HL-60/S4 (cell line): ENCODE results near the gene CFAP97D1.

Experiments used
- in situ Hi-C: fragments of 300-500 bp; cut with MboI; formaldehyde crosslinking; loops from 2 replicates; pipeline ENCODE4 v1.14.3; 2022; ENCODE audit warnings: low sequenced_read_pairs

CFAP97D1 gene

GRCh38 chr17:43825567-43825966 lies 45.3 kb downstream of the CFAP97D1 start:
- in situ Hi-C loops: no loop called here

GRCh38 chr17:43826206-43826605 lies 46.0 kb downstream of the CFAP97D1 start:
- in situ Hi-C loops: no loop called here

- in situ Hi-C loops: no loop called here
Observed at GRCh38 chr17:43827596-43827995, 47.4 kb downstream of the CFAP97D1 start.

- in situ Hi-C loops: no loop called here
Observed at GRCh38 chr17:43829738-43830137, 49.5 kb downstream of the CFAP97D1 start.

GRCh38 chr17:43830510-43831140 lies 50.4 kb downstream of the CFAP97D1 start:
- in situ Hi-C loops: no loop called here

GRCh38 chr17:43831633-43832032 lies 51.4 kb downstream of the CFAP97D1 start:
- in situ Hi-C loops: no loop called here

GRCh38 chr17:43832168-43832975 lies 52.1 kb downstream of the CFAP97D1 start:
- in situ Hi-C loops: no loop called here

- in situ Hi-C loops: no loop called here
Observed at GRCh38 chr17:43832976-43833829, 53.0 kb downstream of the CFAP97D1 start, which contains the start of gene MPP3. TSS of gene MPP3 (minus strand) at chr17:43833146. CDS start at chr17:43831906, 1,240 bp downstream.

GRCh38 chr17:43834106-43834505 lies 53.9 kb downstream of the CFAP97D1 start:
- in situ Hi-C loops: no loop called here
